SK-N-SH (cell line): ENCODE results near the gene SLC12A7.

Source experiments
- EP300 ChIP-seq, 2 experiments: IDR thresholded peaks; 2 replicates each; pipeline versions ENCODE4 v1.4.0 to v1.6.1; 2012; ENCODE audit warnings: borderline replicate concordance in 1 of 2, low read depth in 1 of 2, low read length in 1 of 2
- JUND ChIP-seq: IDR thresholded peaks from 2 replicates; pipeline ENCODE4 v1.4.0; 2012
- RAD21 ChIP-seq: IDR thresholded peaks from 2 replicates; pipeline ENCODE4 v1.6.1; 2012; ENCODE audit warnings: mild to moderate bottlenecking, low read length
- RCOR1 ChIP-seq: fragments of 150-350 bp; IDR thresholded peaks from 2 replicates; pipeline ENCODE4 v1.6.1; 2017; ENCODE audit warnings: antibody characterized with exemption, low read length
- RFX5 ChIP-seq: IDR thresholded peaks from 2 replicates; pipeline ENCODE4 v1.6.1; 2012; ENCODE audit warnings: mild to moderate bottlenecking, improper control_type of control experiment, low read length
- TF ChIP-seq, protein P1 (sequence below): IDR thresholded peaks from 2 replicates; pipeline ENCODE4; 2012
- TF ChIP-seq, protein P2 (sequence below): fragments of 200-600 bp; sonication (generic); IDR thresholded peaks from 2 replicates; pipeline ENCODE4 v1.6.1; 2017; ENCODE audit warnings: antibody characterized with exemption, mild to moderate bottlenecking, moderate library complexity

DNA sequence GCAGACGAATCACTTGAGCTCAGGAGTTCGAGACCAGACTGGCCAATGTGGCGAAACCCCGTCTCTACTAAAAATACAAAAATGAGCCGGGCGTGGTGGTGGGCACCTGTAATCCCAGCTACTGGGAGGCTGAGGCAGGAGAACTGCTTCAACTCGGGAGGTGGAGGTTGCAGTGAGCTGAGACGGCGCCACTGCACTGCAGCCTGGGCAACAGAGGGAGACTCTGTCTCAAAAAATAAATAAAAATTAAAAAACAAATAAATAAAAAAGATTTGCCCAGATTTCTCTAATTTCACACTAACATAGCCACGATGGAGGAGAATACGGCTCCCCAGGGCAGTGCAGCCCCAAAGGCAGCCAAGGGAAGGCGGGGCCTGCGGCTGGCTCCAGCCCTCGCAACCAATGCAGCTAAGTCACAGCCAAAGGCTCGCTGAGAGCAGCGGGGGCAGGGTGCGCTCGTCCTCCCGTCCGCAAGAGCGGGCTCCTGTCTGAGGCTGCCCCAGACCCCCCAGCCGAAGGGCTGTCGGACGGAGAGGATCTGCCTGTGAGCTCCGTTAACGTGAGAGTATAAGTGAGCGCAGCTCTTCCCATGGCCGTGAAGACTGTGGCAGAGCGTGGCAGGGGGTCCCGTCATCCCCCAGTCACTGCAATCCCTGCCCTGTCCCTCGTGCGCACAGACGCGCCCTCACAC is 43.5 kb downstream of the SLC12A7 start:
- TF ChIP-seq, protein P1, sequence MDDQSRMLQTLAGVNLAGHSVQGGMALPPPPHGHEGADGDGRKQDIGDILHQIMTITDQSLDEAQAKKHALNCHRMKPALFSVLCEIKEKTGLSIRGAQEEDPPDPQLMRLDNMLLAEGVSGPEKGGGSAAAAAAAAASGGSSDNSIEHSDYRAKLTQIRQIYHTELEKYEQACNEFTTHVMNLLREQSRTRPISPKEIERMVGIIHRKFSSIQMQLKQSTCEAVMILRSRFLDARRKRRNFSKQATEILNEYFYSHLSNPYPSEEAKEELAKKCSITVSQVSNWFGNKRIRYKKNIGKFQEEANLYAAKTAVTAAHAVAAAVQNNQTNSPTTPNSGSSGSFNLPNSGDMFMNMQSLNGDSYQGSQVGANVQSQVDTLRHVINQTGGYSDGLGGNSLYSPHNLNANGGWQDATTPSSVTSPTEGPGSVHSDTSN: no peak
- TF ChIP-seq EP300 (IDR thresholded peaks at IDR 0.05; ENCODE audit: borderline replicate concordance in 1 of 2, low read depth in 1 of 2, low read length in 1 of 2) (no peak), RFX5 (no peak), RCOR1 (no peak), RAD21 (no peak), JUND (no peak)
- TF ChIP-seq, protein P2, sequence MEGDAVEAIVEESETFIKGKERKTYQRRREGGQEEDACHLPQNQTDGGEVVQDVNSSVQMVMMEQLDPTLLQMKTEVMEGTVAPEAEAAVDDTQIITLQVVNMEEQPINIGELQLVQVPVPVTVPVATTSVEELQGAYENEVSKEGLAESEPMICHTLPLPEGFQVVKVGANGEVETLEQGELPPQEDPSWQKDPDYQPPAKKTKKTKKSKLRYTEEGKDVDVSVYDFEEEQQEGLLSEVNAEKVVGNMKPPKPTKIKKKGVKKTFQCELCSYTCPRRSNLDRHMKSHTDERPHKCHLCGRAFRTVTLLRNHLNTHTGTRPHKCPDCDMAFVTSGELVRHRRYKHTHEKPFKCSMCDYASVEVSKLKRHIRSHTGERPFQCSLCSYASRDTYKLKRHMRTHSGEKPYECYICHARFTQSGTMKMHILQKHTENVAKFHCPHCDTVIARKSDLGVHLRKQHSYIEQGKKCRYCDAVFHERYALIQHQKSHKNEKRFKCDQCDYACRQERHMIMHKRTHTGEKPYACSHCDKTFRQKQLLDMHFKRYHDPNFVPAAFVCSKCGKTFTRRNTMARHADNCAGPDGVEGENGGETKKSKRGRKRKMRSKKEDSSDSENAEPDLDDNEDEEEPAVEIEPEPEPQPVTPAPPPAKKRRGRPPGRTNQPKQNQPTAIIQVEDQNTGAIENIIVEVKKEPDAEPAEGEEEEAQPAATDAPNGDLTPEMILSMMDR: no peak
